Prostate gland (tissue), 2 donors: ENCODE measurements around the gene GBP3.

Experiments
- POLR2A ChIP-seq: fragments of 450-650 bp; IDR thresholded peaks from one replicate; pipeline ENCODE4 v1.6.1; 2016; ENCODE audit warnings: antibody characterized with exemption, mild to moderate bottlenecking
- POLR2AphosphoS5 ChIP-seq: sonication (generic); formaldehyde crosslinking; IDR thresholded peaks from one replicate; pipeline ENCODE4 v1.6.1; 2017; ENCODE audit warnings: antibody characterized with exemption
- TF ChIP-seq, protein P1 (sequence below), 4 experiments: fragments of 200-600 bp in 2 of 4; fragments of 450-650 bp in 2 of 4; sonication (generic) in 2 of 4; IDR thresholded peaks; 1 replicate in 3 of 4; 2 replicates in 1 of 4; pipeline ENCODE4 v1.5.1; 2016 to 2019; ENCODE audit warnings: antibody characterized with exemption in 4 of 4, mild to moderate bottlenecking in 2 of 4, moderate library complexity in 2 of 4

DNA sequence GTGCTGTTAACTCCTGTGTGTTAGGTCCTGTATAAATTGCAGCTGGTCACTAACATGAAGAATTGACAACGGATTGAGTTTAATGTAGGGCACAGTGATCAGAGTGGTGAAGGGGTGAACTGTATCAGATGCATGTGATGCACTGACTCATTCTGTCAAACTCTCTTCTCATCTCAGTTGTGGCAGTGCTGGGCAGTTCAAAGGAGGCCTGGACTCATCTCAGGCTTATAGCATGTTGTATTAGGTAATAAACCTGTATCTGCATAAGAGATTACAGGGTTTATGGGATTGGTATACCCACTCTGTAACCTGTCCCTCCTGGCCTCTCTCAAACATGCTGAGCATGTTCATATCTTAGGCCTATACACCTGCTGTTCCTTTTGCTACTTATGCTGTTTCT, 12.4 kb upstream of the GBP3 start:
- TF ChIP-seq, protein P1, sequence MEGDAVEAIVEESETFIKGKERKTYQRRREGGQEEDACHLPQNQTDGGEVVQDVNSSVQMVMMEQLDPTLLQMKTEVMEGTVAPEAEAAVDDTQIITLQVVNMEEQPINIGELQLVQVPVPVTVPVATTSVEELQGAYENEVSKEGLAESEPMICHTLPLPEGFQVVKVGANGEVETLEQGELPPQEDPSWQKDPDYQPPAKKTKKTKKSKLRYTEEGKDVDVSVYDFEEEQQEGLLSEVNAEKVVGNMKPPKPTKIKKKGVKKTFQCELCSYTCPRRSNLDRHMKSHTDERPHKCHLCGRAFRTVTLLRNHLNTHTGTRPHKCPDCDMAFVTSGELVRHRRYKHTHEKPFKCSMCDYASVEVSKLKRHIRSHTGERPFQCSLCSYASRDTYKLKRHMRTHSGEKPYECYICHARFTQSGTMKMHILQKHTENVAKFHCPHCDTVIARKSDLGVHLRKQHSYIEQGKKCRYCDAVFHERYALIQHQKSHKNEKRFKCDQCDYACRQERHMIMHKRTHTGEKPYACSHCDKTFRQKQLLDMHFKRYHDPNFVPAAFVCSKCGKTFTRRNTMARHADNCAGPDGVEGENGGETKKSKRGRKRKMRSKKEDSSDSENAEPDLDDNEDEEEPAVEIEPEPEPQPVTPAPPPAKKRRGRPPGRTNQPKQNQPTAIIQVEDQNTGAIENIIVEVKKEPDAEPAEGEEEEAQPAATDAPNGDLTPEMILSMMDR (IDR thresholded peaks at IDR 0.05): no peak
- TF ChIP-seq POLR2A: no peak
- no peak for TF ChIP-seq POLR2AphosphoS5
